ENCODE results near the gene BRD8. TPM values are rescaled to one million over a fixed set of nuclear protein-coding genes. Genes with fewer than 3 reads are reported as not detected.

The BRD8 gene
- total and polyA plus RNA-seq, 3 donors from 2014 or later = 165 to 303 (median 198) TPM

DNA sequence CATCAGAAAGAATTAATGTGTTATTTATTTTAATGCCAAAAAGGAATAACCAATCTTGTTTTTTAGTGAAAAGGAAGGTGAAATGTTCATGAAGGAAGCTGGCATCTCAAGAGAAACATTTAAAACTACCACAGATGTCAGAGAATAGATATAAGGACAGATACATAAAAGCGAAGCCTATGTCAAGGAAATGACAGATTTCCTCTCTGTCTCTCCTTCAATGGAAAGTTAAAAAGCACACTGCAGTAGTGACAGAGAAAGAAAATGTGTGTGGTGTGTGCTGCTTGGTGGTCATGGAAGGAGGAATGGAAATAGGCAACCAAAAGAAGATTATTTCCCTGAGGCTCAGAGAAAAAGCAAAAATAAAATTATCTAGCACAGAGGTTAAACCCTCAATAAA, 85.4 kb downstream of the BRD8 start:
- no peak for DNase-seq
- Histone ChIP-seq H3K27me3 (no peaks in the 10 kb centered on the region), H3K36me3 (ENCODE audit: low read depth, missing control alignments) (no peaks in the 10 kb centered on the region), H3K4me1 (no peaks in the 10 kb centered on the region), H3K9me3 (no peaks in the 10 kb centered on the region), H3K4me3 (no peak overlapping the region), H3K27ac (no peak overlapping the region)
- TF ChIP-seq POLR2A (IDR thresholded peaks at IDR 0.05) = no peak
- TF ChIP-seq, protein P1, sequence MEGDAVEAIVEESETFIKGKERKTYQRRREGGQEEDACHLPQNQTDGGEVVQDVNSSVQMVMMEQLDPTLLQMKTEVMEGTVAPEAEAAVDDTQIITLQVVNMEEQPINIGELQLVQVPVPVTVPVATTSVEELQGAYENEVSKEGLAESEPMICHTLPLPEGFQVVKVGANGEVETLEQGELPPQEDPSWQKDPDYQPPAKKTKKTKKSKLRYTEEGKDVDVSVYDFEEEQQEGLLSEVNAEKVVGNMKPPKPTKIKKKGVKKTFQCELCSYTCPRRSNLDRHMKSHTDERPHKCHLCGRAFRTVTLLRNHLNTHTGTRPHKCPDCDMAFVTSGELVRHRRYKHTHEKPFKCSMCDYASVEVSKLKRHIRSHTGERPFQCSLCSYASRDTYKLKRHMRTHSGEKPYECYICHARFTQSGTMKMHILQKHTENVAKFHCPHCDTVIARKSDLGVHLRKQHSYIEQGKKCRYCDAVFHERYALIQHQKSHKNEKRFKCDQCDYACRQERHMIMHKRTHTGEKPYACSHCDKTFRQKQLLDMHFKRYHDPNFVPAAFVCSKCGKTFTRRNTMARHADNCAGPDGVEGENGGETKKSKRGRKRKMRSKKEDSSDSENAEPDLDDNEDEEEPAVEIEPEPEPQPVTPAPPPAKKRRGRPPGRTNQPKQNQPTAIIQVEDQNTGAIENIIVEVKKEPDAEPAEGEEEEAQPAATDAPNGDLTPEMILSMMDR (IDR thresholded peaks at IDR 0.05) = no peak
- intact Hi-C loops (cut with DNase I; ENCODE audit: low total_unique reads) = no loop called here
- WGBS, 2 donors = 75 to 76% methylated on average over 1 of the region's 1 CpG

GRCh38 chr5:138092301-138092700, 86.1 kb downstream of the BRD8 start:
- TF ChIP-seq, protein P1 (IDR thresholded peaks at IDR 0.05) = no peak
- no peak for TF ChIP-seq POLR2A (IDR thresholded peaks at IDR 0.05)
- intact Hi-C loops (cut with DNase I; ENCODE audit: low total_unique reads) = no loop called here
- Histone ChIP-seq H3K4me3 (no peak overlapping the region), H3K9me3 (no peaks in the 10 kb centered on the region), H3K27me3 (no peaks in the 10 kb centered on the region), H3K36me3 (ENCODE audit: low read depth, missing control alignments) (no peaks in the 10 kb centered on the region), H3K4me1 (no peaks in the 10 kb centered on the region), H3K27ac (no peak overlapping the region)
- WGBS, 2 donors = 85 to 90% methylated on average over 1 of the region's 1 CpG
- DNase-seq = no peak

GRCh38 chr5:138091685-138092084, 86.7 kb downstream of the BRD8 start:
- no peaks in the 10 kb centered on the region for H3K36me3 ChIP-seq (ENCODE audit: low read depth, missing control alignments)
- TF ChIP-seq, protein P1 (IDR thresholded peaks at IDR 0.05) = no peak
- TF ChIP-seq POLR2A (IDR thresholded peaks at IDR 0.05) = no peak
- 87 to 94% methylated on average over 4 of the region's 4 CpGs for WGBS, 2 donors
- no peak overlapping the region for H3K27ac ChIP-seq
- no peak for DNase-seq
- H3K4me1 ChIP-seq = no peaks in the 10 kb centered on the region
- no peak overlapping the region for H3K4me3 ChIP-seq
- H3K27me3 ChIP-seq = no peaks in the 10 kb centered on the region
- intact Hi-C loops (cut with DNase I; ENCODE audit: low total_unique reads) = no loop called here
- H3K9me3 ChIP-seq = no peaks in the 10 kb centered on the region

Small RNAs within 50 kb of the gene (small RNA-seq; reads per million reads assigned to genes)
- 0 reads per million in 2 donors for gene RNU6-460P
- gene RNU6-888P = 0 reads per million in 2 donors

Other genes starting within 250 kb of the BRD8 start
- gene FAM13B, start 145.6 kb downstream of the BRD8 start, total RNA-seq = 100 to 1,000 TPM; 125 to 134 TPM
- 56.5 TPM for gene FAM13B, start 145.6 kb downstream of the BRD8 start, polyA plus RNA-seq (ENCODE audit: insufficient read depth, low read depth, low replicate concordance)
- 1 to 10 TPM in 1 of 2 donors, under 1 TPM in 1; 0.71 to 1.3 TPM for gene WNT8A, start 94.6 kb downstream of the BRD8 start, total RNA-seq
- gene WNT8A, start 94.6 kb downstream of the BRD8 start, polyA plus RNA-seq (ENCODE audit: insufficient read depth, low read depth, low replicate concordance) = 1.4 TPM
- 10 to 100 TPM; 22.4 to 35.1 TPM for gene NME5, start 39.2 kb downstream of the BRD8 start, total RNA-seq
- 129 TPM for gene NME5, start 39.2 kb downstream of the BRD8 start, polyA plus RNA-seq (ENCODE audit: insufficient read depth, low read depth, low replicate concordance)
- gene KIF20A, start 482 bp upstream of the BRD8 start, total RNA-seq = 10 to 100 TPM; 10.4 to 13.8 TPM
- 32.1 TPM for gene KIF20A, start 482 bp upstream of the BRD8 start, polyA plus RNA-seq (ENCODE audit: insufficient read depth, low read depth, low replicate concordance)
- 10 to 100 TPM; 30.5 to 31.3 TPM for gene CDC23, start 34.7 kb upstream of the BRD8 start, total RNA-seq
- gene CDC23, start 34.7 kb upstream of the BRD8 start, polyA plus RNA-seq (ENCODE audit: insufficient read depth, low read depth, low replicate concordance) = 29.5 TPM
- 1 to 10 TPM; 5.8 to 6.3 TPM for gene GFRA3, start 96.0 kb upstream of the BRD8 start, total RNA-seq
- gene GFRA3, start 96.0 kb upstream of the BRD8 start, polyA plus RNA-seq (ENCODE audit: insufficient read depth, low read depth, low replicate concordance) = 6.3 TPM
- gene CDC25C, start 153.2 kb upstream of the BRD8 start, total RNA-seq = 10 to 100 TPM; 11.8 to 23.7 TPM
- 39.9 TPM for gene CDC25C, start 153.2 kb upstream of the BRD8 start, polyA plus RNA-seq (ENCODE audit: insufficient read depth, low read depth, low replicate concordance)
- gene FAM53C, start 159.6 kb upstream of the BRD8 start, total RNA-seq = 100 to 1,000 TPM; 107 to 152 TPM
- 125 TPM for gene FAM53C, start 159.6 kb upstream of the BRD8 start, polyA plus RNA-seq (ENCODE audit: insufficient read depth, low read depth, low replicate concordance)
- gene KDM3B, start 174.1 kb upstream of the BRD8 start, total RNA-seq = 10 to 100 TPM; 81.1 to 85.3 TPM
- gene KDM3B, start 174.1 kb upstream of the BRD8 start, polyA plus RNA-seq (ENCODE audit: insufficient read depth, low read depth, low replicate concordance) = 61.8 TPM

Measured in testis (tissue), 3 donors.